Mesothelial cell of epicardium (in vitro differentiated cells): ENCODE data around the gene ERGIC3. TPM values are rescaled to one million over a fixed set of nuclear protein-coding genes. Genes with fewer than 3 reads are reported as not detected.

Experiments
- DNase-seq, 2 experiments: peaks; one replicate each; pipeline ENCODE4 v3.0.0; 2021; ENCODE audit warnings: low spot score in 2 of 2; ENCODE audit not compliant: unreplicated experiment in 2 of 2
- H3K27ac Mint-ChIP-seq: 2 replicates; pipeline ENCODE4 v1.8.0; 2021; ENCODE audit warnings: mixed read lengths
- H3K27me3 Mint-ChIP-seq: 2 replicates; pipeline ENCODE4 v1.8.0; 2021; ENCODE audit warnings: low read depth, mixed read lengths
- H3K36me3 Mint-ChIP-seq: 2 replicates; pipeline ENCODE4 v1.8.0; 2021; ENCODE audit warnings: mixed read lengths
- H3K4me1 Mint-ChIP-seq: 2 replicates; pipeline ENCODE4 v1.8.0; 2021; ENCODE audit warnings: mixed read lengths
- H3K4me3 Mint-ChIP-seq: 2 replicates; pipeline ENCODE4 v1.8.0; 2021; ENCODE audit warnings: mild to moderate bottlenecking, moderate library complexity, mixed read lengths
- H3K9me3 Mint-ChIP-seq: 2 replicates; pipeline ENCODE4 v1.8.0; 2021; ENCODE audit warnings: mixed read lengths
- CTCF ChIP-seq: fragments of 200-600 bp; sonication (generic); IDR thresholded peaks from one replicate; pipeline ENCODE4 v1.5.0; 2021; ENCODE audit warnings: antibody characterized with exemption; ENCODE audit not compliant: unreplicated experiment
- total RNA-seq: library from RNA; stranded (reverse); gene quantifications from 3 replicates; pipeline ENCODE4 v1.2.1, GENCODE V29; 2021

The ERGIC3 gene
- total RNA-seq, 1 donor from 2014 or later, result 255 TPM

GRCh38 chr20:35582741-35583404 is 41.0 kb downstream of the ERGIC3 start:
- Mint-ChIP-seq H3K4me3 (no peak overlapping the region), H3K27ac (no peak overlapping the region), H3K36me3 (no peaks in the 10 kb centered on the region), H3K27me3 (no peaks in the 10 kb centered on the region), H3K9me3 (peaks cover 6% of the 10 kb centered on the region), H3K4me1 (no peaks in the 10 kb centered on the region)
- DNase-seq, result no peak
- no peak for TF ChIP-seq CTCF

- Mint-ChIP-seq H3K27me3 (no peaks in the 10 kb centered on the region), H3K36me3 (no peaks in the 10 kb centered on the region), H3K27ac (no peak overlapping the region), H3K4me3 (no peak overlapping the region), H3K9me3 (peaks cover 6% of the 10 kb centered on the region), H3K4me1 (no peaks in the 10 kb centered on the region)
- no peak for DNase-seq
- no peak for TF ChIP-seq CTCF
These were observed 42.0 kb downstream of the ERGIC3 start for GRCh38 chr20:35583636-35584560.

DNA sequence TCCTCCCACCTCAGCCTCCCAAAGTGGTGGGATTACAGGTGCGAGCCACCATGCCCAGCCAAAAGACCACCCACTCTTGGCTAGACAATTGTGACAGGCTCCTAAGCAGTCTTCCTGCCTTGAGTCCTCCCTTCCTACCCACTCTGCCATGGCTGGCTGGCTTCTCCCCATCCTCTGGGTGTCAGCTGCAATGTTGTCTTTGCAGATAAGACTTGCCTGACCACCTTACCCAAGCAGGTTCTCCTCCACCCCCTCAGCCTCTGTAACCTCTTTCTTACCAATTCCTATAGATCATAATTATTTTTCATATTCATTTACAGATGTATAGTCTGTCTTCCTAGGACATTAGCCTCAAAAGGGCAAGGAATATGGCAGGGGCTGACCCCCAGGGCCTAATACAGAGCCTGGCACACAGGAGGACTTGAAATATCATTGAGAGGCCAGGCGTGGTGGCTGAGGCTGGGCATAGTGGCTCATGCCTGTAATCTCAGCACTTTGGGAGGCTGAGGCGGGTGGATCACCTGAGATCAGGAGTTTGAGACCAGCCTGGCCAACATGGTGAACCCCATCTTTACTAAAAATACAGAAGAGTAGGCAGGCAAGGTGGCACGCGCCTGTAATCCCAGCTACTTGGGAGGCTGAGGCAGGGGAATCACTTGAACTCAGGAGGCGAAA is 45.0 kb downstream of the ERGIC3 start:
- Mint-ChIP-seq H3K27ac (no peak overlapping the region), H3K4me3 (no peak overlapping the region), H3K9me3 (no peaks in the 10 kb centered on the region), H3K36me3 (no peaks in the 10 kb centered on the region), H3K27me3 (no peaks in the 10 kb centered on the region), H3K4me1 (no peaks in the 10 kb centered on the region)
- TF ChIP-seq CTCF, result no peak
- no peak for DNase-seq

GRCh38 chr20:35587436-35587835 is 45.6 kb downstream of the ERGIC3 start:
- H3K27ac Mint-ChIP-seq, result no peak overlapping the region
- no peaks in the 10 kb centered on the region for H3K27me3 Mint-ChIP-seq
- no peaks in the 10 kb centered on the region for H3K9me3 Mint-ChIP-seq
- H3K4me1 Mint-ChIP-seq, result no peaks in the 10 kb centered on the region
- H3K36me3 Mint-ChIP-seq, result no peaks in the 10 kb centered on the region
- no peak overlapping the region for H3K4me3 Mint-ChIP-seq
- no peak for DNase-seq
- no peak for TF ChIP-seq CTCF

DNA sequence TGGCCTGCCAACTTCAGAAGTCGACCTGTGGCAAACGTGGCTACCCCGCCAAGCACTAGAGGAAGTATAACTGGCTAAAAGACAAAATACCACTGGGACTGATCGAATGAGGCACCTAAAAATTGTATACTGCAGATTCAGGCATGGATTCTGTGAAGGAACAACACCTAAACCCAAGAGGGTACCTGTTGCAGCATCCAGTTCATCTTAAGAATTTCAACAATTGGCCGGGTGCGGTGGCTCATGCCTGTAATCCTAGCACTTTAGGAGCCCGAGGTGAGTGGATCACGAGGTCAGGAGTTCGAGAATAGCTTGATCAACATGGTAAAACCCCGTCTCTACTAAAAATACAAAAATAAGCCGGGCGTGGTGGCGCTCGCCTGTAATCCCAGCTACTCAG is 46.5 kb downstream of the ERGIC3 start:
- H3K4me3 Mint-ChIP-seq, result no peak overlapping the region
- H3K27me3 Mint-ChIP-seq, result no peaks in the 10 kb centered on the region
- H3K4me1 Mint-ChIP-seq, result no peaks in the 10 kb centered on the region
- TF ChIP-seq CTCF, result no peak
- no peaks in the 10 kb centered on the region for H3K36me3 Mint-ChIP-seq
- DNase-seq, result no peak
- no peaks in the 10 kb centered on the region for H3K9me3 Mint-ChIP-seq
- no peak overlapping the region for H3K27ac Mint-ChIP-seq
